HG02610 (cell line): ENCODE data around the gene FOXL2.
"Not testable (repeated sequence)": the region's sequence is repeated elsewhere in the genome, so short reads cannot be mapped to it uniquely, and the experiment has no call there.

ENCODE experiments used
- ATAC-seq: cut with Tn5 transposase; IDR thresholded peaks from one replicate; pipeline ENCODE4 v1.9.1; 2021; ENCODE audit warnings: mild to moderate bottlenecking, moderate library complexity; ENCODE audit not compliant: unreplicated experiment

The FOXL2 gene

DNA sequence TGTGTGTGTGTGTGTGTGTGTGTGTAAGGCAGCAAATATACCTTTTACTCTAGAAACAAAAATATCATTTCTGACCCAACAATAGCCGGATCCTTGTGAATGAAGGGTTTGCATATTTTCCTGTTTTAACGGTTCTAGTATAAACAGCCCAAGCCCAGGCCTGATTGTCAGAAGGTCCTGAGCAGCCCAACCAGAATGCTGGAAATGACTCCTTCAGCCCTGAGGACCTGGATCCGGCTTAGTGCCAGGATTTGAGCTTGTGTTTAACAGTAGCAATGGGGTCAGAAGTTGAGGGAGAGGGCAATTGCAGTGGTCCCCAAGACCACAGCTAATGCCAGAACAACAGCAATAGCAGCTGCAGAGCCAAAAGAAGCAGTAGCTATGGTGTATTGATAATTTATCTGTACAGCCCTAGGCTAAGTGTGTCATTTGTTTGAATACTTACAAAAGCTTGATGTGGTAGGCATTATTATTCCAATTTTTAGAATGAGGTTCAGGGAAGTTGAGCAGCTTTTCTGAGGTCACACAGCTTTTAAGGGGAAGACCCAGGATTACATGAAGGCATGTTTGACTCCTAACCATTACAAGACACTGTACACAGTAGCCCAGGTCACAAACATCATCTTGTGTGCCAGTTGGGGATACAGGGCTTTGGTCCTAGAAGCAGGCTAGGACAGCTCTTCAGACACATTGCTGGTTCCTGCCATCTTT is 12.8 kb downstream of the FOXL2 start:
- ATAC-seq, result no peak

DNA sequence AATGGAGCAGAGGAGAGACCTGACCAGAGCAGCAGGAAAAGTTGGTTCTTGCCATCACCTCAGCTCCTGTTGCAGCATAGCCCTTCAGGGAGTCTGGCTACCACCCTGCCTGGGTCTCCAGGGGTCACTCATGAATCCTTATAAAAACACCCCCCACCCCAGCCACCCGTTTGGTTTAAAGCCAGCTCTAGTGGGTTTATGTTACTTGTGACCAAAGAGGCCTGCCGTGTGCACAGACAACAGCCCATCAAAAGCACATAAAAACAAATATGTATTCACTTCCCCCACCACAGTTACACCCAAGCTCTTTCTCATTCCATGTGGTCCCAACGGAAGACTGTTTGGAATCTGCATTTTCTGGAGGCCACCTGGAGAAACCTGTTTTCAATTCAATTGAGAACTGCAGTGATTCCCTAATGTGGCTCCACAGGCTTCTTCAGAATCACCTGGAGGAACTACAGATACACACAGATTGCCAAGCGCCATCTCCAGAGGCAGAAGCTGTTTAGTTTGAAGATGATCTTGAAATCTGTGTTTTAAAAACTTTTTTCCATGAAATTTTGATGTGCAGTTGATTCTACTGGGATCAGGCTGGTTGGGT is 13.8 kb downstream of the FOXL2 start:
- no peak for ATAC-seq

DNA sequence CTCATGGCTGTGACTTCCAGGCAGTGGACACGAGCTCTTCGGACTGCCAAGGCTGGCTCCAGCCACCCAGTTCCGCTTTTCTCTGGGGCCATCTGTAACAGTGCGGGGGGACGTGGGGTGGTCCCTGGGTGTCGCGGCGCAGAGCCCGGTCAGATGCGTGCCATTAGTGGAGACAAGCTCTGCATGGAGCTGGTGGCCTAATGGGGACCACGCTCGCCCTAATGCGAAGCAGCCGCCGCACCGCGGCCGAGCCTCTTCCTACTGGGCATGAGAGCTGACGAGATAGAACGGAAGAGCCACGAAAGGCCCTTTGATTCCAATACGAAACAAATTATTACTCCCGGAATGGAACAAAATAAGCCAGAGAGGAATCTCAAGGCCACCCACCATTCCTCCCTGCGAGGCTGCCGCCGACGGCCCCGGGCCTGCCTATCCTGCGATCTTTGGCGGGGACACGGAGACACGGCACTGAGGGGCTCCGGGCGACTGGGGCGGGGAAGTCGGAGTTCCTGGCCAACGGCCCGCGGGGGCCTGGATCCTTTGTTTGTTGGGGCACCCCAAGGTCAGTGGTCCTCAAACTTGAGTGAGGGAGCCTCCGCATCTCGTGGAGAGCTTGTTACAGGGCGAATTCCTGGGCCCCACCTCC is 18.1 kb downstream of the FOXL2 start:
- no peak for ATAC-seq

DNA sequence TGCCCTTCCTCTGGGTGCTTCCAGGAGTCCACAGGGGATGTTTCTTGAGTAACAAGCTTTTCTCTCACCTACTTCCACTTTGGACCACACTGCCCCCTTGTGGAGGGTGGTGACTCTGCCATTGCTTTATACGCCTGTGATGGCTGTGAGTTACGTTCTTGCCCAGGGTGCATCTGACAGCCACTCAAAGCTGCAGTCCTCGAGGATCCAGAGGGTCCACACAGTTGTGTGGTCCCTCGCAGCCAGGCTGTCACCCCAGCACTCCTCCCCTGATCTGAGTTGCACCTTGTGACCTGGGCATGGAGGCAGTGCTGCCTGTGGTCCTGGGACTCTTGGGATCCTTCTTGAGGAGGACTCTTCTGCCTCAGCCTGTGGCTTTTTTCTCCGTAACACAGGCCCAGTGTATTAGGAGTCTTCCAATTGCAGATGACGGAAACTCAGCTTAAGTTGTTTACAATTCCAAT is 23.4 kb downstream of the FOXL2 start:
- peak; percentile 75 for ATAC-seq

DNA sequence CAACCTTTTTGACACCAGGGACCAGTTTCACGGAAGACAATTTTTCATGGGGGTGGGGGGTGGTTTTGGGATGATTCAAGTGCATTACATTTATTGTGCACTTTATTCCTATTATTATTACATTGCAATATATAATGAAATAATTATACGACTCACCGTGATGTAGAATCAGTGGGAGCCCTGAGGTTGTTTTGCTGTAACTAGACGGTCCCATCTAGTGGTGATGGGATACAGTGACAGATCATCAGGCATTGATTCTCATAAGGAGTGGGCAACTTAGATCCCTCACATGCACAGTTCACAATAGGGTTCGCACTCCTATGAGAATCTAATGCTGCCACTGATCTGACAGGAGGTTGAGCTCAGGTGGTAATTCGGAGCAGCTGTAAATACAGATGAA is 24.5 kb downstream of the FOXL2 start:
- not testable (repeated sequence) for ATAC-seq

GRCh38 chr3:138921316-138922292 is 25.3 kb downstream of the FOXL2 start:
- no peak for ATAC-seq

DNA sequence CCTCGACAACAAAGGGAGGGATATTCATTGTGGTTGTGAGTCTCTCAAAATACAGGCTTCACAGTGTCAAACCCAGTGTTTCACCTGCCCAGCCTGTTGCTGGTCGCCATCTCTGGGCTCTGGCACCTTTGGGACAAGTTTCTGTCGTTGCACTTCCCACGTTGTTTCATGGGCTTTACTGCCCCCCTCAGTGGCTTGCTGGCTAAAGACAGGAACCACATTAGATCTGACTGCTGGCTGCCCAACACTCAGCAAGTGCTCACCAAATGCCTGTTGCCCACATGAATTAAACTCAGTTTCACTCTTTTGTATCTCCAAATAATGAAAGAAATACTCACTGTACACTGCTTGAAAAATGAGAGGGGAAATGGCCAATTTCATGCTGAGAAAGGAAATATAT is 27.6 kb downstream of the FOXL2 start:
- no peak for ATAC-seq

- no peak for ATAC-seq
Measured at GRCh38 chr3:138916824-138917223, 30.1 kb downstream of the FOXL2 start.

GRCh38 chr3:138915503-138916498 is 31.1 kb downstream of the FOXL2 start:
- peak; percentile 73 for ATAC-seq

GRCh38 chr3:138914870-138915502 is 32.0 kb downstream of the FOXL2 start:
- peak; percentile 22 for ATAC-seq

GRCh38 chr3:138913766-138914165 is 33.2 kb downstream of the FOXL2 start:
- no peak for ATAC-seq

GRCh38 chr3:138912237-138912636 is 34.7 kb downstream of the FOXL2 start:
- ATAC-seq, result no peak

- no peak for ATAC-seq
Measured at GRCh38 chr3:138911621-138912020, 35.3 kb downstream of the FOXL2 start.

DNA sequence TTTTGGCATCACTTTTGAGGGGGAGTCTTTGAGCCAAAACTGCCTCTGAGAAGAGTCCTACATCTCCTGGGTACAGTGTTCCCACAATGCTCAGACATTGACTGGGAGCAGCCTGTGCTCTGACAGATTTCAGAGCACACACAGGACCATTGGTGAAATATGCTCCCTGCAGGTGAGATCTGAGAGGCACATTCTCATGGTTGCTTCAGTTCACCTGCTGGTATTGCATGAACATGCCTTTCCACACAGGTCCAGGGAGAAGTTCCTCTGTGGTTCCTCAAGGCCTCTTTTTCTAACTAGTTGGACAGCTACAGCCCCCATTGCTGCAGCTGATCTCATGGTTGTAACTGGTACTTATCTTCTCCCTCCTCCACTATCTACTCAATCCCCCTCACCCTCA is 37.0 kb downstream of the FOXL2 start:
- no peak for ATAC-seq

GRCh38 chr3:138908846-138909245 is 38.1 kb downstream of the FOXL2 start:
- ATAC-seq, result no peak

DNA sequence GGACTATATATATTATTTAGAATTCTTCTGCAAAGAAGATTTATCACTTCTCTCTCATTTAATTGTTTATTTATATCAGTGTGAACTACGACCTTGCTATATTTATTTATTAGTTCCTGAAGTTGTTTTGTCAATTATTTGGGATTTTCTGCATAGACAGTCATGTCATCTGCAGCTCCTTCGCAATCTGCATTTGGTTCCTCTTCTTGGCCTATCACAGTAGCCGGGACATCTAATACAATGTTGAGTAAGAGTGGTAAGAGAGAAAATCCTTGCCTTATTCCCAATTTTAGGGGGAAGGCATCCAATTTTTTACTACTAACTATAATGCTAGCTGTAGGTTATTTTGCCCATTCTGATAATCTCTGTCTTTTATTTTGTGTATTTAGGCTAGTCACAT is 39.4 kb downstream of the FOXL2 start:
- no peak for ATAC-seq

- ATAC-seq, result no peak
Measured at GRCh38 chr3:138902171-138902570, 44.8 kb downstream of the FOXL2 start.

DNA sequence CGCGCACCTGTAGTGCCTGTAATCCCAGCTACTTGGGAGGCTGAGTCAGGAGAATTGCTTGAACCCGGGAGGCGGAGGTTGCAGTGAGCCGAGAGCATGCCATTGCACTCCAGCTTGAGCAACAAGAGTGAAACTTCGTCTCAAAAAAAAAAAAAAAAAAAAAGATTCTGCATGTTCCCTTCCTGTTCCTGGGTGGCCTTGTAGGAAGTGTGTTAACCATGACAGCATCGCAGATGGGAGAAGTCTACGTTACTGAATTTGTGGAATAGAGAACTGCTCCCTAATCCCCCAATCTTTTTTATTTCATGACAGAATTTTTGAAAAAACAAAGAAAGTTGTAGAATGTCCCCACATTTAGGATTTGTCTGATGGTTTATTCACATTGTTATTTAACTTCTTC is 45.4 kb downstream of the FOXL2 start:
- no peak for ATAC-seq

GRCh38 chr3:138899351-138899991 is 47.5 kb downstream of the FOXL2 start:
- ATAC-seq, result no peak
